SH-SY5Y (cell line): Measurements from ENCODE around the gene OBSCN.

Experiments used
- GATA2 ChIP-seq: IDR thresholded peaks from 2 replicates; pipeline ENCODE4 v1.6.1; 2011; ENCODE audit warnings: mild to moderate bottlenecking, low read depth, low read length
- GATA3 ChIP-seq: IDR thresholded peaks from 2 replicates; pipeline ENCODE4 v1.6.1; 2011; ENCODE audit warnings: low read depth, mild to moderate bottlenecking, low read length, moderate library complexity

GRCh38 chr1:228321895-228322294, 114.1 kb downstream of the OBSCN start:
- TF ChIP-seq GATA3 (no peak), GATA2 (no peak)
